AG10803 (cell line): ENCODE data around the gene RIMBP3C.
"Not testable (repeated sequence)": the region's sequence is repeated elsewhere in the genome, so short reads cannot be mapped to it uniquely, and the experiment has no call there.

Source experiments
- DNase-seq: peaks from one replicate; pipeline ENCODE4 v3.0.0; 2010; ENCODE audit warnings: low read depth
- H3K4me3 ChIP-seq: 2 replicates; pipeline ENCODE4 v1.5.1; 2011; ENCODE audit warnings: mild to moderate bottlenecking, low read length, control low read depth

Gene RIMBP3C

GRCh38 chr22:21532863-21533648 lies 18.2 kb downstream of the RIMBP3C start:
- H3K4me3 ChIP-seq, DNase-seq: not testable (repeated sequence)

- H3K4me3 ChIP-seq, DNase-seq: not testable (repeated sequence)
Observed at GRCh38 chr22:21531525-21531924, 19.7 kb downstream of the RIMBP3C start.

DNA sequence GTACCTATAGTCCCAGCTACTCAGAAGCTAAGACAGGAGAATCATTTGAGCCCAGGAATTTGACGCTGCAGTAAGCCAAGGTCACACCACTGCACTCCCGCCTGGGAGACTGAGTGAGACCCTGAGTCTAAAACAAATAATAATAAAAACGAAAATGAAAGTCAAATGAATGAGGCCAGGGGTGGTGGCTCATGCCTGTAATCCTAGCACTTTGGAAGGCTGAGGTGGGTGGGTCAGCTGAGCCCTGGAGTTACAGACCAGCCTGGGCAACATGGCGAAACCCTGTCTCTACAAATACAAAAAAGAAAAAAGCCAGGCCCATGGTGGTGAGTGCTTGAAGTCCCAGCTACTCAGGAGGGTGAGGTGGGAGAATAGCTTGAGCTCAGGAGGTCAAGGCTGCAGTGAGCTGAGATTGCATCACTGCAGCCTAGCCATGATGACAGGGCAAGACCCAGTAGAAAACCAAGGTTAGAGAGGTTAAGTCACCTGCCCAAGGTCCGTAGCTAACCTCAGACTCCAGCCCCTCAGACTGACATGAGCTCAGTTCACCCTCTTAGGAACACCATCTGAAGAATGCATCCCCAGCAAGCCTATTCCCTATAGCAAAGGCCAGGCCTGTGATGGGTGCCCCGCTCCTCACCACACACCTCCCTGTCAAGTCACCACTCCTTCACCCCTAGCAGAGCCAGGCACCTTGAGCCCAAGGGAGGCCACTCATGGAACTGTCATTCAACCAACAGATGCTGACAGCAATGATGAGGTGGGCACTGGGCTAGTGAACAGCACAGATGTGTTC lies 24.4 kb downstream of the RIMBP3C start:
- not testable (repeated sequence) for H3K4me3 ChIP-seq, DNase-seq

GRCh38 chr22:21516970-21517764 lies 34.1 kb downstream of the RIMBP3C start:
- not testable (repeated sequence) for H3K4me3 ChIP-seq, DNase-seq

GRCh38 chr22:21516522-21516921 lies 34.7 kb downstream of the RIMBP3C start:
- H3K4me3 ChIP-seq, result not testable (repeated sequence)

GRCh38 chr22:21515234-21515633 lies 36.0 kb downstream of the RIMBP3C start:
- not testable (repeated sequence) for DNase-seq, H3K4me3 ChIP-seq

More at GRCh38 chr22:21516522-21516921, 34.7 kb downstream of the RIMBP3C start:
- not testable (repeated sequence) for DNase-seq

- DNase-seq, H3K4me3 ChIP-seq: not testable (repeated sequence)
Observed at GRCh38 chr22:21514117-21514516, 37.1 kb downstream of the RIMBP3C start.

DNA sequence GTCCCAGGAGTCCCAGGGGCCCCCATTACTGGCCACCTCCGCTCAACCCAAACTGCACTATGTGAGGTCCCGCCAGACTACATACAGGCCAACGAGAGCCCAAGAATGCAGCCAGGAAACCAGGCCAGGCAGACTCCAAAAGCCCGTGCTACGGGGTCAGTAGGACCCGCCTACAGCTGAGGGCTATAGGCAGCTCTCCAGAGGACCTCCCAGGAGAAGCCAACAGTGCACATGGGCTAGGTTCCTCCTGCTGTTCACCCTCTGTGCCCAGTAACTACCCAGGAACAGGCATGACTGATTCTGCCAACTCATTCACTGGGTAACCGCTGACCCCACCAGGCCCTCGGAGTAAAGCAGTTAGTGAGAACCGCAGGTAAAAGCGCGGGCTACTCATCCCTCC lies 39.2 kb downstream of the RIMBP3C start:
- not testable (repeated sequence) for H3K4me3 ChIP-seq, DNase-seq

DNA sequence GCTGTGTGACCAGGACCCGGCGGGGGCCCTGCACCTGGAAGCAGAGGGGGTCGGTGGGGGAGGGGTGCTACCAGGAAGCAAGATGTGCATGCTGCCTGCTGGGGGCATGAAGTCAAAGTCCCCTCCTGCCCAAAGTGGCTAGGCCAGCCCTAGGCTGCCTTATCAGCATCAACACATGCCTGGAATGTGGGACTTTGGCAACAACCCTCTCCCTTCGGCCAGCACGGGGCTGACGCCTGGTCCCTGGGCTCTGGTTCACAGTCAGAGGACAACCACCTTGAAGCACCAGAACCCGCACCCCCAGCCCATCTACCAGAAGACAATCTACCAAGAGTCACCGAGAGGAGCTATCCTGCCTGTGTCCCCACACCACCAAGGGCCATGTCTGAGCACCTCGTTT lies 40.9 kb downstream of the RIMBP3C start:
- H3K4me3 ChIP-seq, DNase-seq: not testable (repeated sequence)

DNA sequence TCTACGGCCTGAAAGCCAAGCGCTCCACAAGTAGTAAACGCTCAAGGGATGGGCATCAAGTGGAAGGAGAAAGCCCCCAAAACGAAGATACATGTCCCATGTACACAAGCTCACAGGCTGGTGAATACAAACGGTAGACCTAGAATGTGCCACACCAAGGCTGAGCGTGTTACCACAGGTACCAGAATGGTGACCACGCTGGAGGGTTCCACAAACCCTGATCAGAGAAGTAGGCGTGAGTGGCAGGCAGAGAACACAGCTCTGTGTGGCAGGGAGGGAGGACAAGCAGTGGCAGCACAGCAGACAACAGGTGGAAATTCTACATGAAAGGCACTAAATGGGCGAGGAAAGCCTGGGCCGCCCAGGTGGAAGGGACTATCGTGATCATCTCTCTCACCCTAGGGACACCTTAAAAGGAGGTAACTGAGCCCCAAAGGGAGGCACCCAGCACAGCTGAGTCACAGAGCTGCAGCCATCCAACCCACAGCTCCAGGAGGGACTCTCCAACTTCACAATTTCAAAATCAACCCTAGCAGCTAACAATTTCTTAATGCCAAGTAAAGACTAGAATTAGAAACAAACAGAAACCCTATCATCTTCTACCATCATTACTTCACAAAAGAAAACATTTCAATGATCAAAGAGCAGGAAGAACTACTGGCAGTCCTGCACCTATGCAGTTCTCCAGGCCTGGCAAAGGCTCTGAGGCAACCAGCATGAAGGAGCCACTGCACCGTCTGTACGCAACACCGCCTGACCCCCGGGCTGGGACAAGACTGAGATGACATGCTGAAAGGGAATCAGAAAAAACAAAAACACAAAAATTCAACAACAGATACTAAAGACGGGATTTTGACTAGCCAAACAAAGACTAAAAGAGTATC lies 51.4 kb downstream of the RIMBP3C start:
- not testable (repeated sequence) for DNase-seq, H3K4me3 ChIP-seq

GRCh38 chr22:21498489-21498888 lies 52.8 kb downstream of the RIMBP3C start:
- not testable (repeated sequence) for H3K4me3 ChIP-seq, DNase-seq

- H3K4me3 ChIP-seq, DNase-seq: not testable (repeated sequence)
Observed at GRCh38 chr22:21497984-21498383, 53.3 kb downstream of the RIMBP3C start.
